ENCODE measurements around the gene NRP1.
"Not testable (repeated sequence)": the region's sequence is repeated elsewhere in the genome, so short reads cannot be mapped to it uniquely, and the experiment has no call there.

NRP1 gene

GRCh38 chr10:33334153-33334804, at the start of gene NRP1:
Gene NRP1 (minus strand): TSS chr10:33334667. CDS start chr10:33334382, 285 bp downstream.
- DNase-seq = no peak

GRCh38 chr10:33384201-33384600, 49.7 kb upstream of the NRP1 start:
- DNase-seq = not testable (repeated sequence)

- DNase-seq = no peak
These were observed 48.6 kb upstream of the NRP1 start for GRCh38 chr10:33382921-33383713.

GRCh38 chr10:33382216-33382600, 47.7 kb upstream of the NRP1 start:
- DNase-seq = no peak

- DNase-seq = no peak
These were observed 47.2 kb upstream of the NRP1 start for GRCh38 chr10:33381451-33382215.

GRCh38 chr10:33377658-33378025, 43.2 kb upstream of the NRP1 start:
- DNase-seq = no peak

GRCh38 chr10:33376976-33377657, 42.6 kb upstream of the NRP1 start:
- DNase-seq = no peak

GRCh38 chr10:33376476-33376875, 42.0 kb upstream of the NRP1 start:
- DNase-seq = no peak

- DNase-seq = no peak
These were observed 38.8 kb upstream of the NRP1 start for GRCh38 chr10:33373263-33373662.

- DNase-seq = no peak
These were observed 36.8 kb upstream of the NRP1 start for GRCh38 chr10:33371234-33371633.

GRCh38 chr10:33370434-33370930, 36.0 kb upstream of the NRP1 start:
- DNase-seq = no peak

GRCh38 chr10:33368086-33368485, 33.6 kb upstream of the NRP1 start:
- no peak for DNase-seq

- peak; percentile 2 for DNase-seq
These were observed 31.5 kb upstream of the NRP1 start for GRCh38 chr10:33365871-33366411.

- DNase-seq = no peak
These were observed 30.8 kb upstream of the NRP1 start for GRCh38 chr10:33365301-33365700.

GRCh38 chr10:33363106-33363505, 28.6 kb upstream of the NRP1 start:
- no peak for DNase-seq

GRCh38 chr10:33358016-33358415, 23.5 kb upstream of the NRP1 start:
- no peak for DNase-seq

GRCh38 chr10:33355274-33355673, 20.8 kb upstream of the NRP1 start:
- DNase-seq = no peak

- DNase-seq = no peak
These were observed 19.4 kb upstream of the NRP1 start for GRCh38 chr10:33353853-33354252.

GRCh38 chr10:33353334-33353733, 18.9 kb upstream of the NRP1 start:
- DNase-seq = no peak

GRCh38 chr10:33352615-33353014, 18.1 kb upstream of the NRP1 start:
- no peak for DNase-seq

- no peak for DNase-seq
These were observed 17.7 kb upstream of the NRP1 start for GRCh38 chr10:33352175-33352574.

GRCh38 chr10:33350041-33350440, 15.6 kb upstream of the NRP1 start:
- no peak for DNase-seq

- no peak for DNase-seq
These were observed 14.8 kb upstream of the NRP1 start for GRCh38 chr10:33349268-33349667.
